ENCODE data around the gene RASA2. TPM values are rescaled to one million over a fixed set of nuclear protein-coding genes. Genes with fewer than 3 reads are reported as not detected.

The RASA2 gene
- total RNA-seq, 4 donors from 2014 or later: 23.2 to 34.1 (median 27.1) TPM

- TF ChIP-seq CTCF (IDR thresholded peaks at IDR 0.05; ENCODE audit: low read depth): no peak
These were observed 27.6 kb downstream of the RASA2 start for GRCh38 chr3:141514382-141514781.

GRCh38 chr3:141519587-141519986 is 32.8 kb downstream of the RASA2 start:
- TF ChIP-seq CTCF (IDR thresholded peaks at IDR 0.05; ENCODE audit: low read depth): no peak

- no peak for TF ChIP-seq CTCF (IDR thresholded peaks at IDR 0.05; ENCODE audit: low read depth)
These were observed 35.0 kb downstream of the RASA2 start for GRCh38 chr3:141521781-141522180.

- no peak for TF ChIP-seq CTCF (IDR thresholded peaks at IDR 0.05; ENCODE audit: low read depth)
These were observed 37.0 kb downstream of the RASA2 start for GRCh38 chr3:141523615-141524375.

GRCh38 chr3:141524988-141525387 is 38.2 kb downstream of the RASA2 start:
- no peak for TF ChIP-seq CTCF (IDR thresholded peaks at IDR 0.05; ENCODE audit: low read depth)

GRCh38 chr3:141525814-141526213 is 39.0 kb downstream of the RASA2 start:
- TF ChIP-seq CTCF (IDR thresholded peaks at IDR 0.05; ENCODE audit: low read depth): no peak

- no peak for TF ChIP-seq CTCF (IDR thresholded peaks at IDR 0.05; ENCODE audit: low read depth)
These were observed 39.9 kb downstream of the RASA2 start for GRCh38 chr3:141526709-141527108.

Measured in subcutaneous adipose tissue (tissue), 4 donors.